GM12874 (cell line): ENCODE measurements around the gene UPB1.

Experiments
- TF ChIP-seq, protein P1 (sequence below): IDR thresholded peaks from 2 replicates; pipeline ENCODE4 v1.5.1; 2011; ENCODE audit warnings: low read depth, mild to moderate bottlenecking, control low read depth, low read length, moderate library complexity; ENCODE audit not compliant: insufficient read depth

Gene UPB1

DNA sequence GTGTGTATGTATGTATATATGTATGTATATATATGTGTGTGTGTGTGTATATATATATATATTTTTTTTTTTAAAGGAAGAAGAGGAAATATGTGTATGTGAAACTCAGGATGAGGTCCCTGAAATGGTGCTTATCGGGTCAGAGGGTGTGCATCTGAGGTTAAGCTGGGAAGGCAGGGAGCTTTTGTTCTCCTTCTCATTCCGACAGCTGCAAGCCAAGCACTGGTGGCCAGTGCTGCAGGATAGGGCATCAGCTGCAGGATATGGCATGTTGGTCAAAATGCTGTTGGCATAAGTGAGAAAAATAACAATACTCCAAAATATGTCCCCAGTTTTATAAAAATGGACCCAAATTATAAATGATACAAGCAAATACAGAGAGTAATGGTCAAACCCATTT is 68.1 kb downstream of the UPB1 start:
- TF ChIP-seq, protein P1, sequence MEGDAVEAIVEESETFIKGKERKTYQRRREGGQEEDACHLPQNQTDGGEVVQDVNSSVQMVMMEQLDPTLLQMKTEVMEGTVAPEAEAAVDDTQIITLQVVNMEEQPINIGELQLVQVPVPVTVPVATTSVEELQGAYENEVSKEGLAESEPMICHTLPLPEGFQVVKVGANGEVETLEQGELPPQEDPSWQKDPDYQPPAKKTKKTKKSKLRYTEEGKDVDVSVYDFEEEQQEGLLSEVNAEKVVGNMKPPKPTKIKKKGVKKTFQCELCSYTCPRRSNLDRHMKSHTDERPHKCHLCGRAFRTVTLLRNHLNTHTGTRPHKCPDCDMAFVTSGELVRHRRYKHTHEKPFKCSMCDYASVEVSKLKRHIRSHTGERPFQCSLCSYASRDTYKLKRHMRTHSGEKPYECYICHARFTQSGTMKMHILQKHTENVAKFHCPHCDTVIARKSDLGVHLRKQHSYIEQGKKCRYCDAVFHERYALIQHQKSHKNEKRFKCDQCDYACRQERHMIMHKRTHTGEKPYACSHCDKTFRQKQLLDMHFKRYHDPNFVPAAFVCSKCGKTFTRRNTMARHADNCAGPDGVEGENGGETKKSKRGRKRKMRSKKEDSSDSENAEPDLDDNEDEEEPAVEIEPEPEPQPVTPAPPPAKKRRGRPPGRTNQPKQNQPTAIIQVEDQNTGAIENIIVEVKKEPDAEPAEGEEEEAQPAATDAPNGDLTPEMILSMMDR, result no peak

DNA sequence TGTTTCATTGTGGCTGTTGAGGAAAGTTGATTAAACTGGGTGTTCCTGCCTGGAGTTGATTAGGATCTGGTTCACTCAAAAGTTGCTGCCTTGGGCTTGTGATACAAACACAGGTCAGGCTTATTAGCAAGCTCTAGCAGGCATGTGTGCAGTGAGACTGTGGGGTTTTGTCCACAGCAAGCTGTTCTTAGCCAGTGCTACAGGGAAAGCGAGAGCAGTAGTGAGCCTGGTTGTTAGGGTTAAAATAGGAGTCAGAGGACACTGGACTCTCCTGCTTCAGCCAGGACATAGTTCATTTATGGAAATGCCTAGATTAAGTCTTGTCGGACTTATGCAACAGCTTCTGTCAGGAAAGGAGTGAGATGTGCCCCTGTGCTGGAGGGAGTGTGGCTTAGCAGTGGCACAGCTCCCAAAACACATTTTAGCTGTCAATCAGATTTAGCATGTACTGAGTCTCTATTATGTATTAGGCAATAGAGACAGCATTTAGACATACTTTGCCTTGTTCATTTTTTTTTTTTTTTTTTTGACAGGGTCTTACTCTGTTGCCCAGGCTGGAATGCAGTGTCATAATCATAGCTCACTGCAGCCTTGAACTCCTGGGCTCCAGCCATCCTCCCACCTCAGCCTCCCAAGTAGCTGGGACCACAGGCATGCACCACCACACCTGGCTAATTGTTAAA is 69.4 kb downstream of the UPB1 start:
- TF ChIP-seq, protein P1, result no peak

DNA sequence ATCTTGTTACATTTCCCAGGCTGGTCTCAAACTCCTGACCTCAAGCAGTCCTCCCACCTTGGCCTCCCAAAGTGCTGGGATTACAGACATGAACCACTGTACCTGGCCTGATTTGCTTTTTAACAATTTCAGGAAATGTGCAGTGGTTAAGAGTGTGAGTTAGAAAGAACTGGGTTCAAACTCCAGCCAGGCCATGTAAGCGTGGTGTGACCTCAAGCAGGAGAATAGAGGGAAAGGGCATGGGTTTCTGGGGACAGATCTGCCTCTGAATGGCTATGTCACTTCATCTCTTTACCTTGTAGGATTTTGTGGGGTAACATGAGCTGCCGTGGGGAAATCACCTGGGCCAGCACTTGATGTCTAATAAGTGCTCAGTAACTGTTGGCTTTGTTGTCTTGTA is 69.9 kb downstream of the UPB1 start:
- TF ChIP-seq, protein P1, result no peak

DNA sequence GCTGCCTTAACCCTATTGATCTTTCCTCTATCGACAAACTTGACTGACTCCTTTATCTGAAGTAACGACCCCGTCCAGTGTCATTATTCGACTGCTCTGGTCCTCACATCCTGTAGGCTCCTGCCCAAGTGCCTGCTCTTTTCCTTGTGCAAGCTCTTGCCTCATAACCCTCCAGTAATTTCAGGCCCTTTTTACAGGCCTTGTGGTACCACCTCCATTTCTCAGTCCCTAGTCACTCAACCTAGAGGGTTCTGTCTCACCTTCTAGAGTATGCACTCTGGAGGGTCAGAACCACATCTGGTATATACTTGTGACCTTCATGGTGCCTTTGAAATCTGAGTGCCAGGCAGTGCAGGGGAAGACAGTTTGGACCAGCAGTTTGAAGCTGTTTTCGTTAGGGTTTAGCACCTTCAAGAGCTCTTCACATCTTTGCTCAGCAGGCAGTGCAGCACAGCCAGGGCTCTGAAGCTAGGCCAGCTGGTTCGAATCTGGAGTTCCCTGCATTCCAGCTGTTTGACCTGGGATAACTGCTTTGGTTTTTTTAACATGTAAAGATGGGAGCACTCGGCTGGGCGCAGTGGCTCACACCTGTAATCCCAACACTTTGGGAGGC is 71.9 kb downstream of the UPB1 start:
- TF ChIP-seq, protein P1, result no peak

DNA sequence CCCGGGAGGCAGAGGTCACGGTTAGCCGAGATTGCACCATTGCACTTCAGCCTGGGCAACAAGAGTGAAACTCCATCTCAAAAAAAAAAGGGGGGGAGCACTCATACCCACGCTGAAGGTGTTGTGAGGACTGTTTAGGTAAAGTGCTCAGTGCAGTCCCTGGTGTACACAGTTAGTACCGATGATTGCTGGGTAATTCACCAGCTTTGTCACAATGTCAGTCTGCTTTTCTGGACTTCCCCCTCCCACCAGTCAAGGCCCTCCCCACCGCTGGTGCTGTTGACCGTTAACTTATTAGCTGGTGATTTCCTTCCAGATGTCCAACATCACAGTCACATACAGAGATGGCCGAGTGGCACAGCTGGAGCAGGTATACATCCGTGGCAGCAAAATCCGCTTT is 72.5 kb downstream of the UPB1 start:
- TF ChIP-seq, protein P1, result no peak

DNA sequence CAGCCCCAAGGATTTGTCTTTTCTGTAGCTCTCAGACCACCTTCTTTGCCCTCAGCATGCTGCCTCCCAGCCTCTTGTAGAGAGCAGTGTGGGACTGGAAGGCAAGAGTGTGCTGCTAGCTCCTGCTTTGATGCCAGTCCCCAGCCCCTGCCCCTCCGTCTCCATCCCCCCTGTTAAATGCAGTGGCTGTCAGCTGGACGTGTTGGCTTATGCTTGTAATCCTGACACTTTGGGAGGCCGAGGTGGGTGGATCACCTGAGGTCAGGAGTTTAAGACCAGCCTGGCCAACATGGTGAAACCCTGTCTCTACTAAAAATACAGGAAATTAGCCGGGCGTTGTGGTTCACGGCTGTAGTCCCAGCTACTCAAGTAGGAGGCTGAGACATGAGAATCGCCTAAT is 76.1 kb downstream of the UPB1 start:
- TF ChIP-seq, protein P1, result no peak

DNA sequence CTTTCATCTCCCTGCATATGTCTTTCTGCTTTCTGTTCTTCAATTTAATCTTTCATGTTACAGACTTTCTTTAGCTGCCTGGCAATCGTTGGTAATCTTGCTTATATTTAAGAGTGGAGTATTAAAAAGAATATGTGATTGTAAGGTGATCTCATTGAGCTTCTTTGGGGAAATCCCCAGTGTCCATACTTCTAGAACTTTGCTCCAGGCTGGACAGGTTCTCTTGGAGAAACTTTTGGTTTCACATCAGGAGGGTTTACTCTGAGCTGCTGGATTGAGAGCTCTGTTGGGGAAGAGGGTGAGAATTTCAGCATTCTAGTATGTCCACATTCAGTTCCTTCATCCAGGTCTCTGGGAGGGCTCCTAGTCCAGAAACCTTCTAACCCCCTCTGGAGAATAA is 81.6 kb downstream of the UPB1 start:
- TF ChIP-seq, protein P1, result no peak
